Measurements from ENCODE around the gene MED13. TPM values are rescaled to one million over a fixed set of nuclear protein-coding genes. Genes with fewer than 3 reads are reported as not detected.
"Not testable (repeated sequence)": the region's sequence is repeated elsewhere in the genome, so short reads cannot be mapped to it uniquely, and the experiment has no call there.

The MED13 gene
- total RNA-seq, 1 donor from 2014 or later, result 72.6 TPM

- no peak for DNase-seq (ENCODE audit: low spot score)
These were observed 156.6 kb downstream of the MED13 start for GRCh38 chr17:61908292-61909037.

GRCh38 chr17:61907361-61907760 lies 157.7 kb downstream of the MED13 start:
- DNase-seq (ENCODE audit: low spot score), result no peak

GRCh38 chr17:61904094-61904710 lies 160.9 kb downstream of the MED13 start:
- DNase-seq (ENCODE audit: low spot score), result no peak

GRCh38 chr17:61903251-61903650 lies 161.8 kb downstream of the MED13 start:
- no peak for DNase-seq (ENCODE audit: low spot score)

- no peak for DNase-seq (ENCODE audit: low spot score)
These were observed 167.4 kb downstream of the MED13 start for GRCh38 chr17:61897548-61898180.

- no peak for DNase-seq (ENCODE audit: low spot score)
These were observed 169.7 kb downstream of the MED13 start for GRCh38 chr17:61895391-61895790.

- not testable (repeated sequence) for DNase-seq (ENCODE audit: low spot score)
These were observed 170.8 kb downstream of the MED13 start for GRCh38 chr17:61894310-61894709.

Other genes starting within 250 kb of the MED13 start
- 0.83 TPM for gene BRIP1, start 201.8 kb downstream of the MED13 start, total RNA-seq
- 11.3 TPM for gene INTS2, start 137.3 kb downstream of the MED13 start, total RNA-seq